ENCODE results near the gene CETN1.

Gene CETN1

GRCh38 chr18:580154-580553 lies at the start of gene CETN1:
Gene CETN1 (plus strand): TSS chr18:580380. CDS start chr18:580409, 29 bp downstream.
- Mint-ChIP-seq H3K36me3 (ENCODE audit: low read depth) (no peaks in the 10 kb centered on the region), H3K9me3 (no peaks in the 10 kb centered on the region), H3K27me3 (ENCODE audit: low read depth) (no peaks in the 10 kb centered on the region)

GRCh38 chr18:532018-532417 lies 48.2 kb upstream of the CETN1 start:
- no peak for DNase-seq (ENCODE audit: low spot score)
- no peak overlapping the region for H3K4me3 Mint-ChIP-seq
- no peaks in the 10 kb centered on the region for H3K4me1 Mint-ChIP-seq (ENCODE audit: low read depth)
- no peak overlapping the region for H3K27ac Mint-ChIP-seq
- H3K36me3 Mint-ChIP-seq (ENCODE audit: low read depth), result no peaks in the 10 kb centered on the region
- peaks cover 4% of the 10 kb centered on the region for H3K27me3 Mint-ChIP-seq (ENCODE audit: low read depth)
- H3K9me3 Mint-ChIP-seq, result no peaks in the 10 kb centered on the region

More at GRCh38 chr18:580154-580553, at the start of gene CETN1:
- no peak for DNase-seq (ENCODE audit: low spot score)
- H3K4me1 Mint-ChIP-seq (ENCODE audit: low read depth), result no peaks in the 10 kb centered on the region
- no peak within 1 kb of the TSS for H3K27ac Mint-ChIP-seq
- H3K4me3 Mint-ChIP-seq, result no peak within 1 kb of the TSS

- no peaks in the 10 kb centered on the region for H3K9me3 Mint-ChIP-seq
- no peak overlapping the region for H3K27ac Mint-ChIP-seq
- H3K4me1 Mint-ChIP-seq (ENCODE audit: low read depth), result no peaks in the 10 kb centered on the region
- H3K27me3 Mint-ChIP-seq (ENCODE audit: low read depth), result peaks cover 2% of the 10 kb centered on the region
- H3K4me3 Mint-ChIP-seq, result no peak overlapping the region
- no peaks in the 10 kb centered on the region for H3K36me3 Mint-ChIP-seq (ENCODE audit: low read depth)
- DNase-seq (ENCODE audit: low spot score), result no peak
Measured at GRCh38 chr18:532632-533031, 47.5 kb upstream of the CETN1 start.

GRCh38 chr18:533995-534601 lies 46.1 kb upstream of the CETN1 start:
- Mint-ChIP-seq H3K4me1 (ENCODE audit: low read depth) (no peaks in the 10 kb centered on the region), H3K27me3 (ENCODE audit: low read depth) (peaks cover 2% of the 10 kb centered on the region), H3K27ac (no peak overlapping the region), H3K4me3 (no peak overlapping the region), H3K36me3 (ENCODE audit: low read depth) (no peaks in the 10 kb centered on the region), H3K9me3 (no peaks in the 10 kb centered on the region)
- DNase-seq (ENCODE audit: low spot score), result no peak

- H3K4me1 Mint-ChIP-seq (ENCODE audit: low read depth), result no peaks in the 10 kb centered on the region
- no peak for DNase-seq (ENCODE audit: low spot score)
- H3K27me3 Mint-ChIP-seq (ENCODE audit: low read depth), result no peaks in the 10 kb centered on the region
- H3K9me3 Mint-ChIP-seq, result no peaks in the 10 kb centered on the region
- no peak overlapping the region for H3K27ac Mint-ChIP-seq
- H3K36me3 Mint-ChIP-seq (ENCODE audit: low read depth), result no peaks in the 10 kb centered on the region
- no peak overlapping the region for H3K4me3 Mint-ChIP-seq
Measured at GRCh38 chr18:543447-544078, 36.6 kb upstream of the CETN1 start.

GRCh38 chr18:549967-550366 lies 30.2 kb upstream of the CETN1 start:
- H3K4me3 Mint-ChIP-seq, result no peak overlapping the region
- no peaks in the 10 kb centered on the region for H3K9me3 Mint-ChIP-seq
- no peak for DNase-seq (ENCODE audit: low spot score)
- H3K36me3 Mint-ChIP-seq (ENCODE audit: low read depth), result no peaks in the 10 kb centered on the region
- H3K27me3 Mint-ChIP-seq (ENCODE audit: low read depth), result no peaks in the 10 kb centered on the region
- no peaks in the 10 kb centered on the region for H3K4me1 Mint-ChIP-seq (ENCODE audit: low read depth)
- no peak overlapping the region for H3K27ac Mint-ChIP-seq

- no peak overlapping the region for H3K4me3 Mint-ChIP-seq
- H3K4me1 Mint-ChIP-seq (ENCODE audit: low read depth), result no peaks in the 10 kb centered on the region
- no peak for DNase-seq (ENCODE audit: low spot score)
- H3K27me3 Mint-ChIP-seq (ENCODE audit: low read depth), result no peaks in the 10 kb centered on the region
- no peaks in the 10 kb centered on the region for H3K9me3 Mint-ChIP-seq
- no peak overlapping the region for H3K27ac Mint-ChIP-seq
- H3K36me3 Mint-ChIP-seq (ENCODE audit: low read depth), result no peaks in the 10 kb centered on the region
Measured at GRCh38 chr18:551404-552061, 28.6 kb upstream of the CETN1 start.

- Mint-ChIP-seq H3K4me3 (no peak overlapping the region), H3K27me3 (ENCODE audit: low read depth) (no peaks in the 10 kb centered on the region), H3K9me3 (no peaks in the 10 kb centered on the region), H3K36me3 (ENCODE audit: low read depth) (no peaks in the 10 kb centered on the region), H3K4me1 (ENCODE audit: low read depth) (no peaks in the 10 kb centered on the region), H3K27ac (no peak overlapping the region)
- no peak for DNase-seq (ENCODE audit: low spot score)
Measured at GRCh38 chr18:555705-556457, 24.3 kb upstream of the CETN1 start.

- DNase-seq (ENCODE audit: low spot score), result no peak
- Mint-ChIP-seq H3K27ac (no peak overlapping the region), H3K9me3 (no peaks in the 10 kb centered on the region), H3K4me1 (ENCODE audit: low read depth) (no peaks in the 10 kb centered on the region), H3K27me3 (ENCODE audit: low read depth) (no peaks in the 10 kb centered on the region), H3K4me3 (no peak overlapping the region), H3K36me3 (ENCODE audit: low read depth) (no peaks in the 10 kb centered on the region)
Measured at GRCh38 chr18:564708-565561, 15.2 kb upstream of the CETN1 start.

- Mint-ChIP-seq H3K4me1 (ENCODE audit: low read depth) (no peaks in the 10 kb centered on the region), H3K36me3 (ENCODE audit: low read depth) (no peaks in the 10 kb centered on the region), H3K27ac (no peak overlapping the region), H3K9me3 (no peaks in the 10 kb centered on the region), H3K27me3 (ENCODE audit: low read depth) (no peaks in the 10 kb centered on the region), H3K4me3 (no peak overlapping the region)
- no peak for DNase-seq (ENCODE audit: low spot score)
Measured at GRCh38 chr18:565562-566061, 14.6 kb upstream of the CETN1 start.

- Mint-ChIP-seq H3K9me3 (no peaks in the 10 kb centered on the region), H3K36me3 (ENCODE audit: low read depth) (no peaks in the 10 kb centered on the region), H3K4me1 (ENCODE audit: low read depth) (no peaks in the 10 kb centered on the region), H3K4me3 (no peak overlapping the region), H3K27me3 (ENCODE audit: low read depth) (no peaks in the 10 kb centered on the region), H3K27ac (no peak overlapping the region)
- no peak for DNase-seq (ENCODE audit: low spot score)
Measured at GRCh38 chr18:567122-567521, 13.1 kb upstream of the CETN1 start.

GRCh38 chr18:568731-569130 lies 11.4 kb upstream of the CETN1 start:
- Mint-ChIP-seq H3K4me3 (no peak overlapping the region), H3K4me1 (ENCODE audit: low read depth) (no peaks in the 10 kb centered on the region), H3K27ac (no peak overlapping the region), H3K27me3 (ENCODE audit: low read depth) (no peaks in the 10 kb centered on the region), H3K36me3 (ENCODE audit: low read depth) (no peaks in the 10 kb centered on the region), H3K9me3 (no peaks in the 10 kb centered on the region)
- DNase-seq (ENCODE audit: low spot score), result no peak

- no peaks in the 10 kb centered on the region for H3K9me3 Mint-ChIP-seq
- DNase-seq (ENCODE audit: low spot score), result no peak
- H3K27ac Mint-ChIP-seq, result no peak overlapping the region
Measured at GRCh38 chr18:570256-570655, 9.9 kb upstream of the CETN1 start.

More at GRCh38 chr18:570256-570655, 9.9 kb upstream of the CETN1 start:
- Mint-ChIP-seq H3K4me3 (no peak overlapping the region), H3K4me1 (ENCODE audit: low read depth) (no peaks in the 10 kb centered on the region), H3K36me3 (ENCODE audit: low read depth) (no peaks in the 10 kb centered on the region), H3K27me3 (ENCODE audit: low read depth) (peaks cover 6% of the 10 kb centered on the region)
